HEK293 (cell line): ENCODE results near the gene MARF1.
A peak's percentile ranks its signal among the peaks of the same experiment; 100 is the strongest.

ENCODE experiments used
- CTCF ChIA-PET: fragments of 350-600 bp; formaldehyde crosslinking; extraction: SDS; loops from one replicate; lab custom pipeline; 2021; ENCODE audit warnings: antibody characterized with exemption; lab: Yijun Ruan, JAX
- POLR2A ChIA-PET: fragments of 300-600 bp; formaldehyde crosslinking; extraction: SDS; loops from one replicate; lab custom pipeline; 2020; ENCODE audit warnings: antibody characterized with exemption, inconsistent platforms; lab: Yijun Ruan, JAX
- H3K27ac ChIP-seq: fragments of 200-500 bp; sonication (Bioruptor generic); 2 replicates; pipeline ENCODE4 v1.5.1; 2014; ENCODE audit warnings: low read depth, low read length, control low read depth, inconsistent platforms; ENCODE audit errors: extremely low read depth
- H3K36me3 ChIP-seq, 2 experiments: fragments of 200-500 bp in 1 of 2; sonication (Bioruptor generic) in 1 of 2; 1 replicate in 1 of 2; 2 replicates in 1 of 2; pipeline ENCODE4 v1.5.1; 2014 to 2017; ENCODE audit warnings: inconsistent platforms in 2 of 2, low read length in 2 of 2; ENCODE audit not compliant: control insufficient read depth in 2 of 2, insufficient read depth in 1 of 2
- H3K4me1 ChIP-seq: fragments of 200-500 bp; sonication (Bioruptor generic); 2 replicates; pipeline ENCODE4 v1.5.1; 2014; ENCODE audit warnings: mild to moderate bottlenecking, low read length, inconsistent platforms; ENCODE audit not compliant: control insufficient read depth, insufficient read depth
- H3K4me3 ChIP-seq: 2 replicates; pipeline ENCODE4 v1.5.1; 2011; ENCODE audit warnings: low read depth, mild to moderate bottlenecking, control low read depth, low read length, moderate library complexity
- H3K9me3 ChIP-seq: fragments of 200-500 bp; sonication (Bioruptor generic); 2 replicates; pipeline ENCODE4 v1.5.1; 2014; ENCODE audit warnings: low read depth, low read length, inconsistent platforms; ENCODE audit not compliant: control insufficient read depth, insufficient read depth
- BCL11B ChIP-seq: fragments of 450-650 bp; formaldehyde crosslinking; IDR thresholded peaks from 2 replicates; pipeline ENCODE4 v1.5.1; 2016; ENCODE audit warnings: low read depth, missing biosample characterization, missing genetic modification characterization
- MZF1 ChIP-seq: fragments of 450-650 bp; formaldehyde crosslinking; IDR thresholded peaks from 2 replicates; pipeline ENCODE4 v1.5.1; 2017; ENCODE audit warnings: missing biosample characterization, missing genetic modification characterization, borderline replicate concordance
- PATZ1 ChIP-seq: fragments of 450-650 bp; formaldehyde crosslinking; IDR thresholded peaks from 2 replicates; pipeline ENCODE4 v1.5.1; 2016; ENCODE audit warnings: missing biosample characterization, missing genetic modification characterization
- ZBTB44 ChIP-seq: fragments of 450-650 bp; IDR thresholded peaks from 2 replicates; pipeline ENCODE4 v1.5.1; 2018; ENCODE audit warnings: missing biosample characterization, mild to moderate bottlenecking, missing genetic modification characterization
- ZNF121 ChIP-seq: fragments of 450-650 bp; formaldehyde crosslinking; IDR thresholded peaks from 2 replicates; pipeline ENCODE4 v1.5.1; 2016; ENCODE audit warnings: missing biosample characterization, missing genetic modification characterization
- ZNF155 ChIP-seq: fragments of 450-650 bp; formaldehyde crosslinking; IDR thresholded peaks from 2 replicates; pipeline ENCODE4 v1.5.1; 2016; ENCODE audit warnings: missing biosample characterization, missing genetic modification characterization
- ZNF19 ChIP-seq: fragments of 450-650 bp; formaldehyde crosslinking; IDR thresholded peaks from 2 replicates; pipeline ENCODE4; 2016; ENCODE audit warnings: missing biosample characterization, missing genetic modification characterization, low read depth
- ZNF223 ChIP-seq: fragments of 450-650 bp; formaldehyde crosslinking; IDR thresholded peaks from 2 replicates; pipeline ENCODE4 v1.5.1; 2016; ENCODE audit warnings: missing biosample characterization, missing genetic modification characterization
- ZNF26 ChIP-seq: fragments of 450-650 bp; formaldehyde crosslinking; IDR thresholded peaks from 2 replicates; pipeline ENCODE4 v1.5.1; 2016; ENCODE audit warnings: missing biosample characterization, missing genetic modification characterization
- ZNF394 ChIP-seq: fragments of 450-650 bp; formaldehyde crosslinking; IDR thresholded peaks from 2 replicates; pipeline ENCODE4 v1.5.1; 2016; ENCODE audit warnings: missing biosample characterization, missing genetic modification characterization, mild to moderate bottlenecking, moderate library complexity, borderline replicate concordance
- ZNF426 ChIP-seq: fragments of 450-650 bp; formaldehyde crosslinking; IDR thresholded peaks from 2 replicates; pipeline ENCODE4 v1.5.1; 2017; ENCODE audit warnings: missing biosample characterization, missing genetic modification characterization, mild to moderate bottlenecking, inconsistent platforms, moderate library complexity
- ZNF518A ChIP-seq: fragments of 450-650 bp; formaldehyde crosslinking; conservative IDR thresholded peaks from 2 replicates; pipeline ENCODE4 v1.5.1; 2016; ENCODE audit warnings: low read depth, missing biosample characterization, missing genetic modification characterization
- ZNF600 ChIP-seq: fragments of 450-650 bp; formaldehyde crosslinking; IDR thresholded peaks from 2 replicates; pipeline ENCODE4 v1.5.1; 2016; ENCODE audit warnings: missing biosample characterization, missing genetic modification characterization
- ZNF660 ChIP-seq: fragments of 450-650 bp; IDR thresholded peaks from 2 replicates; pipeline ENCODE4 v1.5.1; 2018; ENCODE audit warnings: missing biosample characterization, mild to moderate bottlenecking, missing genetic modification characterization
- ZNF677 ChIP-seq: fragments of 450-650 bp; IDR thresholded peaks from 2 replicates; pipeline ENCODE4 v1.5.0; 2018; ENCODE audit warnings: missing biosample characterization, mild to moderate bottlenecking, missing genetic modification characterization, moderate library complexity
- ZSCAN23 ChIP-seq: fragments of 450-650 bp; formaldehyde crosslinking; IDR thresholded peaks from 2 replicates; pipeline ENCODE4 v1.5.1; 2016; ENCODE audit warnings: missing biosample characterization, missing genetic modification characterization
- ZSCAN30 ChIP-seq: fragments of 450-650 bp; IDR thresholded peaks from 2 replicates; pipeline ENCODE4 v1.5.1; 2018; ENCODE audit warnings: missing biosample characterization, mild to moderate bottlenecking, missing genetic modification characterization, moderate library complexity

Gene MARF1

GRCh38 chr16:15682105-15682570 lies 39.2 kb upstream of the MARF1 start (continued):
- TF ChIP-seq ZNF394 (tag by site-specific recombination), result peak; percentile 14; the same call in 1 of the 2 replicates
- 0 out of 2 replicates have a peak, but pooled peaks have one; percentile 44 for TF ChIP-seq ZNF660 (tag by site-specific recombination)
- no peak for TF ChIP-seq PATZ1 (tag by site-specific recombination)
- no peak for TF ChIP-seq ZNF26 (tag by site-specific recombination)
- TF ChIP-seq BCL11B (tag by site-specific recombination), result no peak
- TF ChIP-seq ZNF223, result no peak
- no peak for TF ChIP-seq ZSCAN30 (tag by site-specific recombination)
- TF ChIP-seq ZNF155 (tag by site-specific recombination), result no peak
- TF ChIP-seq ZNF677, result no peak
- no peak for TF ChIP-seq ZNF600
- TF ChIP-seq ZSCAN23, result no peak; the same call in 1 of the 2 replicates
- TF ChIP-seq ZNF19 (tag by site-specific recombination), result no peak
- TF ChIP-seq ZBTB44 (tag by site-specific recombination), result no peak
- TF ChIP-seq ZNF426 (tag by site-specific recombination), result no peak
- peak; percentile 48; the same call in 1 of the 2 replicates for TF ChIP-seq MZF1

GRCh38 chr16:15677447-15677846 lies 34.5 kb upstream of the MARF1 start:
- Histone ChIP-seq H3K36me3 (peaks cover 25 to 48% of the 10 kb centered on the region in 2 experiments; a peak in 2 of 3 replicates), H3K4me1 (peaks cover 1% of the 10 kb centered on the region; the same call in 1 of the 2 replicates), H3K9me3 (no peaks in the 10 kb centered on the region), H3K27ac (no peak overlapping the region), H3K4me3 (no peak overlapping the region)
- CTCF ChIA-PET, result no interaction called here
- POLR2A ChIA-PET, result no interaction called here
- TF ChIP-seq ZNF121 (tag by site-specific recombination) (0 out of 2 replicates have a peak, but pooled peaks have one; percentile 44), ZNF518A (no peak)
